ENCODE data around the gene ZNF580. TPM values are rescaled to one million over a fixed set of nuclear protein-coding genes. Genes with fewer than 3 reads are reported as not detected.

Gene ZNF580
- total RNA-seq, 1 experiment from 2014 or later, result 22.8 TPM

DNA sequence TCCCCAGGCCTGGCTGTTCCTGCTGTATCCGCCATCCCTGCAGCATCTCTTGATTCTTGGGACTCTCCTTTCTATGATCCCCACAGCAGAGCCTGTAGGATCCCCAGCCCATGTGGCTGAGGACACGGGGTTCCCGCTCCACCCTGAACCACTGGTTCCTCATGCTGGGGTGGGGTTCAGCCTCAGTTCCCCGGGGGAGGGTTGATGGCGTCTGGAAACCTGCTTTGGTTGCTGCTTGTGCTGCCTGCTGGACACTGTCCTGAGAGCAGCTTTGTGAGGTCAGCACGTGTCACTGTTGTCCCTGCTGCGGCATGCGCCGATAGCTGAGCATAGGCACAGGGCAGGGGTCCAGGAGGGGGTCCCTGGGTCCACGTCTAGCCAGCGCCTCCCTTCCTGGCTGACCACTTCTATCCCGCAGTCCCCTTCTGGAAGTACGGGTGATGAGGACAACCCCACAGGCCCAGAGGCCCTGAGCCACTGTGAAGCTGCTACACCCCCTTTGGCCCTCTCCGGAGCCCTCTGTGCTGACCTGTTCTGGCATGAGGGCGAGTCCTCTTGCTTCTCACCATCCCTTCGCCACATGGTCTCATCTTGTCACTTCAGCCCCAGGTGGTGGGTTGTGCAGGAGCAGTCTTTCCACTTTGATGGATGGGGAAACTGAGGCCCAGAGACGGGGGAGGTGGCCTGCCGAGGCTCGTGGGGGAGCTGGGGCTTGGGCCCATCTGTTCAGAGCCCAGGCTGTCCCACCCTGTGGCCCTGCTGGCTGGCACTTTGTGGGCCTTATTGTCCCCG is 39.7 kb downstream of the ZNF580 start:
- Mint-ChIP-seq H3K27ac (peak overlapping the region in 1 of 3 experiments; percentile 49; a peak in 2 of 7 replicates), H3K9me3 (no peaks in the 10 kb centered on the region; a peak in 1 of 5 replicates), H3K4me3 (no peak overlapping the region; a peak in 1 of 5 replicates), H3K36me3 (ENCODE audit: insufficient read depth in 1 of 3, low read depth in 3 of 3) (peaks cover 22 to 56% (median 49%) of the 10 kb centered on the region in 3 experiments), H3K4me1 (peaks cover 11 to 14% of the 10 kb centered on the region in 2 experiments), H3K27me3 (ENCODE audit: low read depth) (no peaks in the 10 kb centered on the region)
- Histone ChIP-seq H2AFZ (ENCODE audit: low read length) (no peak overlapping the region), H3K4me1 (ENCODE audit: insufficient read depth, low read length) (no peaks in the 10 kb centered on the region), H3K23me2 (ENCODE audit: insufficient read length, low read depth, low read length, poor library complexity, severe bottlenecking) (peaks cover 5% of the 10 kb centered on the region), H3K27me3 (ENCODE audit: insufficient read depth, low read length) (no peaks in the 10 kb centered on the region), H2BK12ac (ENCODE audit: insufficient read length, low read depth, low read length) (no peak overlapping the region), H3K56ac (ENCODE audit: insufficient read length, low read depth, low read length) (no peak overlapping the region), H2BK5ac (ENCODE audit: insufficient read length, low read length) (no peak overlapping the region), H3T11ph (ENCODE audit: low read length) (no peak overlapping the region), H2BK15ac (ENCODE audit: low read depth, low read length) (no peak overlapping the region), H4K5ac (ENCODE audit: insufficient read length, low read depth, low read length) (no peak overlapping the region), H4K91ac (ENCODE audit: insufficient read length, low read depth, low read length) (no peak overlapping the region), H3K4ac (ENCODE audit: low read depth, low read length) (no peak overlapping the region), H3K4me2 (ENCODE audit: insufficient read depth, insufficient read length, low read length) (no peak overlapping the region), H4K8ac (replicated peaks; ENCODE audit: insufficient read length, low read depth, low read length) (no peak overlapping the region), H3K79me2 (ENCODE audit: insufficient read depth, low read length) (peaks cover 16% of the 10 kb centered on the region; the same call in 1 of the 2 replicates), H3K18ac (ENCODE audit: insufficient read length, low read depth, low read length) (no peak overlapping the region), H3K9ac (ENCODE audit: extremely low read depth, insufficient read length, low read length) (no peak overlapping the region), H3K9me3 (ENCODE audit: control insufficient read depth, low read depth, low read length) (no peaks in the 10 kb centered on the region), H3K14ac (ENCODE audit: insufficient read depth, low read length) (no peak overlapping the region), H2BK20ac (ENCODE audit: low read depth, low read length, poor library complexity, severe bottlenecking) (no peak overlapping the region), H2BK120ac (ENCODE audit: low read depth, low read length, poor library complexity, severe bottlenecking) (no peak overlapping the region), H4K20me1 (ENCODE audit: control insufficient read depth, insufficient read depth, insufficient read length) (no peaks in the 10 kb centered on the region), H3K23ac (ENCODE audit: insufficient read length, low read depth, low read length) (no peak overlapping the region), H2AK5ac (ENCODE audit: insufficient read length, low read length) (no peak overlapping the region), H3K27ac (ENCODE audit: insufficient read length, low read depth, low read length) (no peak overlapping the region), H3K79me1 (ENCODE audit: insufficient read depth, low read depth, low read length, poor library complexity, severe bottlenecking) (peaks cover 18% of the 10 kb centered on the region)
- no CpG with 5 or more reads among the region's 20 CpGs for WGBS (ENCODE audit: extremely low coverage, insufficient read length, low lambda C conversion rate)
- TF ChIP-seq, protein P1, sequence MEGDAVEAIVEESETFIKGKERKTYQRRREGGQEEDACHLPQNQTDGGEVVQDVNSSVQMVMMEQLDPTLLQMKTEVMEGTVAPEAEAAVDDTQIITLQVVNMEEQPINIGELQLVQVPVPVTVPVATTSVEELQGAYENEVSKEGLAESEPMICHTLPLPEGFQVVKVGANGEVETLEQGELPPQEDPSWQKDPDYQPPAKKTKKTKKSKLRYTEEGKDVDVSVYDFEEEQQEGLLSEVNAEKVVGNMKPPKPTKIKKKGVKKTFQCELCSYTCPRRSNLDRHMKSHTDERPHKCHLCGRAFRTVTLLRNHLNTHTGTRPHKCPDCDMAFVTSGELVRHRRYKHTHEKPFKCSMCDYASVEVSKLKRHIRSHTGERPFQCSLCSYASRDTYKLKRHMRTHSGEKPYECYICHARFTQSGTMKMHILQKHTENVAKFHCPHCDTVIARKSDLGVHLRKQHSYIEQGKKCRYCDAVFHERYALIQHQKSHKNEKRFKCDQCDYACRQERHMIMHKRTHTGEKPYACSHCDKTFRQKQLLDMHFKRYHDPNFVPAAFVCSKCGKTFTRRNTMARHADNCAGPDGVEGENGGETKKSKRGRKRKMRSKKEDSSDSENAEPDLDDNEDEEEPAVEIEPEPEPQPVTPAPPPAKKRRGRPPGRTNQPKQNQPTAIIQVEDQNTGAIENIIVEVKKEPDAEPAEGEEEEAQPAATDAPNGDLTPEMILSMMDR (conservative IDR thresholded peaks at IDR 0.05), result no peak
- DNase-seq, result no peak
